Smooth muscle cell (in vitro differentiated cells): Measurements from ENCODE around the gene KIAA1614. TPM values are rescaled to one million over a fixed set of nuclear protein-coding genes. Genes with fewer than 3 reads are reported as not detected.

Source experiments
- DNase-seq: peaks from one replicate; lab custom pipeline; 2025; ENCODE audit not compliant: unreplicated experiment; lab: John Stamatoyannopoulos, UW
- H2AFZ ChIP-seq: fragments of 200-600 bp; sonication (generic); 2 replicates; pipeline ENCODE4 v1.6.0; 2016; ENCODE audit warnings: antibody characterized with exemption, low read depth, mild to moderate bottlenecking
- H3F3A ChIP-seq: fragments of 200-600 bp; sonication (generic); 2 replicates; pipeline ENCODE4 v1.6.0; 2017; ENCODE audit warnings: antibody characterized with exemption, low read depth
- H3K27ac ChIP-seq: fragments of 200-600 bp; sonication (generic); 2 replicates; pipeline ENCODE4 v1.5.1; 2016; ENCODE audit warnings: low read depth, mild to moderate bottlenecking
- H3K27me3 ChIP-seq: fragments of 200-600 bp; sonication (generic); 2 replicates; pipeline ENCODE4 v1.6.1; 2016; ENCODE audit warnings: low read depth, mild to moderate bottlenecking
- H3K36me3 ChIP-seq: fragments of 200-600 bp; sonication (generic); 2 replicates; pipeline ENCODE4 v1.5.1; 2016; ENCODE audit warnings: low read depth
- H3K4me1 ChIP-seq: fragments of 200-600 bp; sonication (generic); 2 replicates; pipeline ENCODE4 v1.5.1; 2016; ENCODE audit warnings: low read depth
- H3K4me2 ChIP-seq: fragments of 200-600 bp; sonication (generic); 2 replicates; pipeline ENCODE4 v1.6.0; 2016; ENCODE audit warnings: mild to moderate bottlenecking
- H3K4me3 ChIP-seq: fragments of 200-600 bp; sonication (generic); 2 replicates; pipeline ENCODE4 v1.5.1; 2016; ENCODE audit warnings: mild to moderate bottlenecking
- H3K79me2 ChIP-seq: fragments of 200-600 bp; sonication (generic); 2 replicates; pipeline ENCODE4 v1.6.0; 2016; ENCODE audit warnings: low read depth, mild to moderate bottlenecking
- H3K9ac ChIP-seq: fragments of 200-600 bp; sonication (generic); 2 replicates; pipeline ENCODE4 v1.6.0; 2016; ENCODE audit warnings: low read depth
- H3K9me3 ChIP-seq: fragments of 200-600 bp; sonication (generic); replicated peaks from 2 replicates; pipeline ENCODE4 v1.5.1; 2016; ENCODE audit warnings: low read depth
- H4K20me1 ChIP-seq: fragments of 200-600 bp; sonication (generic); 2 replicates; pipeline ENCODE4 v1.6.0; 2016; ENCODE audit warnings: low read depth
- CTCF ChIP-seq: fragments of 200-600 bp; sonication (generic); IDR thresholded peaks from 2 replicates; pipeline ENCODE4 v1.5.1; 2017; ENCODE audit warnings: borderline replicate concordance, mild to moderate bottlenecking, antibody characterized with exemption; ENCODE audit not compliant: insufficient read depth, poor library complexity, severe bottlenecking
- WGBS: methylation state at CpG from one replicate; pipeline ENCODE4 v1.1.7; 2016; ENCODE audit warnings: low lambda C conversion rate; 5-methylcytosine and 5-hydroxymethylcytosine counted together
- polyA plus RNA-seq: library from polyadenylated mRNA; unstranded; fragments of >200 nt; fragmentation: Nextera tagmentation; extraction: Ambion mirVana; gene quantifications from 2 replicates; pipeline ENCODE4 v1.2.1, GENCODE V29; 2016
- total RNA-seq: library from RNA; depleted of rRNA; stranded (reverse); fragments of >200 nt; gene quantifications from 2 replicates; pipeline ENCODE4 v1.2.3, GENCODE V29; 2014

KIAA1614 gene
- total and polyA plus RNA-seq, 2 experiments from 2014 or later = 2.9 to 3.2 TPM

- Histone ChIP-seq H3K36me3 (peaks cover 4% of the 10 kb centered on the region), H3K9ac (no peak overlapping the region), H3K4me1 (peaks cover 13% of the 10 kb centered on the region), H3K27ac (no peak overlapping the region), H3F3A (peaks cover 6% of the 10 kb centered on the region), H3K27me3 (no peaks in the 10 kb centered on the region), H3K9me3 (no peaks in the 10 kb centered on the region), H3K4me2 (no peak overlapping the region), H2AFZ (no peak overlapping the region), H3K79me2 (no peaks in the 10 kb centered on the region), H3K4me3 (no peak overlapping the region), H4K20me1 (peaks cover 14% of the 10 kb centered on the region)
- WGBS = 93% methylated on average over 1 of the region's 1 CpG
- DNase-seq = no peak
- no peak for TF ChIP-seq CTCF
Measured at GRCh38 chr1:180982422-180982821, 69.7 kb downstream of the KIAA1614 start.

GRCh38 chr1:180988253-180988752 lies 75.6 kb downstream of the KIAA1614 start:
- H3K27me3 ChIP-seq = no peaks in the 10 kb centered on the region
- WGBS = 79% methylated on average over 8 of the region's 8 CpGs
- no peak overlapping the region for H3K4me3 ChIP-seq
- no peaks in the 10 kb centered on the region for H4K20me1 ChIP-seq
- H3K9me3 ChIP-seq = no peaks in the 10 kb centered on the region
- H2AFZ ChIP-seq = no peak overlapping the region
- no peak overlapping the region for H3K9ac ChIP-seq
- H3K4me1 ChIP-seq = peaks cover 3% of the 10 kb centered on the region
- H3K79me2 ChIP-seq = no peaks in the 10 kb centered on the region
- H3K36me3 ChIP-seq = peaks cover 9% of the 10 kb centered on the region
- H3F3A ChIP-seq = no peaks in the 10 kb centered on the region
- no peak overlapping the region for H3K27ac ChIP-seq
- DNase-seq = no peak
- no peak for TF ChIP-seq CTCF
- H3K4me2 ChIP-seq = no peak overlapping the region

GRCh38 chr1:180994262-180994661 lies 81.6 kb downstream of the KIAA1614 start:
- Histone ChIP-seq H3F3A (peaks cover 2% of the 10 kb centered on the region), H3K36me3 (peaks cover 6% of the 10 kb centered on the region), H3K27ac (no peak overlapping the region), H4K20me1 (peaks cover 15% of the 10 kb centered on the region), H3K9ac (no peak overlapping the region), H3K4me1 (no peaks in the 10 kb centered on the region), H3K79me2 (peaks cover 3% of the 10 kb centered on the region), H2AFZ (no peak overlapping the region), H3K27me3 (no peaks in the 10 kb centered on the region), H3K9me3 (no peaks in the 10 kb centered on the region), H3K4me2 (no peak overlapping the region), H3K4me3 (no peak overlapping the region)
- TF ChIP-seq CTCF = no peak
- DNase-seq = no peak
- WGBS = 64% methylated on average over 3 of the region's 3 CpGs

GRCh38 chr1:180997843-180998504 lies 85.3 kb downstream of the KIAA1614 start:
- H3F3A ChIP-seq = peaks cover 2% of the 10 kb centered on the region
- no peaks in the 10 kb centered on the region for H3K36me3 ChIP-seq
- no peak for TF ChIP-seq CTCF
- no peak overlapping the region for H3K4me3 ChIP-seq
- peaks cover 7% of the 10 kb centered on the region for H3K79me2 ChIP-seq
- H3K9ac ChIP-seq = no peak overlapping the region
- H3K27me3 ChIP-seq = no peaks in the 10 kb centered on the region
- H4K20me1 ChIP-seq = peaks cover 41% of the 10 kb centered on the region
- H3K4me2 ChIP-seq = no peak overlapping the region
- H3K27ac ChIP-seq = no peak overlapping the region
- no peak for DNase-seq
- H3K9me3 ChIP-seq = no peaks in the 10 kb centered on the region
- no peak overlapping the region for H2AFZ ChIP-seq
- 95% methylated on average over 4 of the region's 4 CpGs for WGBS
- no peaks in the 10 kb centered on the region for H3K4me1 ChIP-seq
